Coronary artery (tissue), 2 donors: ENCODE results near the gene OTUD7B.

Source experiments
- DNase-seq: peaks from one replicate; pipeline ENCODE4 v3.0.0-alpha.2; 2017; ENCODE audit warnings: low spot score
- H3K27ac ChIP-seq, 2 donors: fragments of 200-600 bp; sonication (generic); one replicate each; pipeline ENCODE4 v1.5.1; 2016 to 2019
- H3K4me3 ChIP-seq: fragments of 200-600 bp; sonication (generic); 2 replicates; pipeline ENCODE4 v1.5.1; 2016; ENCODE audit warnings: mild to moderate bottlenecking, moderate library complexity
- TF ChIP-seq, protein P1 (sequence below): fragments of 200-600 bp; sonication (generic); IDR thresholded peaks from one replicate; pipeline ENCODE4 v1.5.1; 2019; ENCODE audit warnings: antibody characterized with exemption

OTUD7B gene

GRCh38 chr1:149916193-149916897 is 94.2 kb downstream of the OTUD7B start:
- TF ChIP-seq, protein P1, sequence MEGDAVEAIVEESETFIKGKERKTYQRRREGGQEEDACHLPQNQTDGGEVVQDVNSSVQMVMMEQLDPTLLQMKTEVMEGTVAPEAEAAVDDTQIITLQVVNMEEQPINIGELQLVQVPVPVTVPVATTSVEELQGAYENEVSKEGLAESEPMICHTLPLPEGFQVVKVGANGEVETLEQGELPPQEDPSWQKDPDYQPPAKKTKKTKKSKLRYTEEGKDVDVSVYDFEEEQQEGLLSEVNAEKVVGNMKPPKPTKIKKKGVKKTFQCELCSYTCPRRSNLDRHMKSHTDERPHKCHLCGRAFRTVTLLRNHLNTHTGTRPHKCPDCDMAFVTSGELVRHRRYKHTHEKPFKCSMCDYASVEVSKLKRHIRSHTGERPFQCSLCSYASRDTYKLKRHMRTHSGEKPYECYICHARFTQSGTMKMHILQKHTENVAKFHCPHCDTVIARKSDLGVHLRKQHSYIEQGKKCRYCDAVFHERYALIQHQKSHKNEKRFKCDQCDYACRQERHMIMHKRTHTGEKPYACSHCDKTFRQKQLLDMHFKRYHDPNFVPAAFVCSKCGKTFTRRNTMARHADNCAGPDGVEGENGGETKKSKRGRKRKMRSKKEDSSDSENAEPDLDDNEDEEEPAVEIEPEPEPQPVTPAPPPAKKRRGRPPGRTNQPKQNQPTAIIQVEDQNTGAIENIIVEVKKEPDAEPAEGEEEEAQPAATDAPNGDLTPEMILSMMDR = no peak
- no peak for DNase-seq
- Histone ChIP-seq H3K27ac (peak overlapping the region; percentile 27 to 34), H3K4me3 (peak overlapping the region; percentile 70)

DNA sequence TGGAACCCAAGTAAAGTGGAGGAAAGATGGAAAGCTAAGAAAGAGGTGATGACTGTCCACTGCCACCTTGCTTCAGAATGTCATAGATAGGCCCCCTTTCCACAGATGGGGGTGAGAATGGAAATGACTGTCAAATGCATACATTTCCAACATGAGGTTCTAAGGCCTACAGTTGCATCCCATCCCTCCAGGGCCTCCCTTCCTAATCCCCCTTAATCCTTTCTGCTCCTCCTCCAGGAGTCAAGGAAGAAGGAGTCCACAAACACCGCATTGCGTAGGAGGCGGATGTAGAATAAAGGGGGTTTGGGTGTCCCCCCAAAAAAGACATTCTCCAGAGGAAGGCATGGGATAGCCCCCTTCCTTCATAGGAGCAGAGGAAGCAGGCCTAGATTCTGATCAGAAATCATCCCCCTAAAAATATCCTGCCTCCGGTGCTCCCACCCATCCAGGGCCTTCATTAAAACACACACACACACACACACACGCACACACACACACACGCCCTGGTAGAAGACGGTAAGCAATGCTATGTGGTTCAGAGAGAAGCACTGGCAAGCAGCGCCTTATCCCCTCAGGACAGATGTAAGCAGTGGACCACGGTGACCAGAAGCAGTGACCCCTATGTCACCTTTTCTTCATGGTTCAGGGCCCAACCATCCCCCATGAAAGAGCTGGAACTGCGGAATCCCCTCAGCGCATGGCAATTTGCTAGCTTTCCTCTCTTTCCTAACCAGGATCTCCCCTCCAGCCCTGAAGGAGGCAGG is 94.9 kb downstream of the OTUD7B start:
- DNase-seq = no peak
- TF ChIP-seq, protein P1 = no peak
- peak overlapping the region; percentile 27 to 34 for H3K27ac ChIP-seq
- H3K4me3 ChIP-seq = peak overlapping the region; percentile 70

- Histone ChIP-seq H3K27ac (no peak overlapping the region), H3K4me3 (no peak overlapping the region)
- TF ChIP-seq, protein P1 = no peak
Observed at GRCh38 chr1:149914545-149914944, 96.0 kb downstream of the OTUD7B start.

DNA sequence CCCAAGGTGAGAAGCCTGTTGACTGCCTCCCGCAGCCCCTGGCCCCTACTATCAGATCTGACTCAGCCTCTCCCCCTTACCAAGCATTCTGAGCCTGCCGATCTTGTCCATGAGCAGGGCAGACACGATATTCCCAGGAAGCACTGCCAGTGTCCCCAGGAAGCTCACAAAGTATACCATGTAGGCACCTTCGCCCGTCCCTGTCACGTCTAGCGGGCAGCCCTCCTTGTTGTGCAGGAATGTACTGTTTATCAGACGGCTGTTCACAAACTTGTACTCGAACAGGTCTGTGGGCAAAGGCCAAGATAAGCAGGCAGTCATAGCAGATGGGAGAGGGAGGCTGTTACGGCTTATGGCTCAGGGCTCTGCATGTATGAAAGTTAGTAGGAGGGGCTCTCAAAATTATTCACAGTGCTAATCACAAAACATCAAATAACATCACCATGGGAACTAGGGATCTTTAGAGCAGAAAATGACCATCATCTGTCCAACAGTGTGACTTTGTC is 103.9 kb downstream of the OTUD7B start:
- DNase-seq = no peak
- Histone ChIP-seq H3K27ac (no peak overlapping the region), H3K4me3 (no peak overlapping the region)
- TF ChIP-seq, protein P1 = no peak

More at GRCh38 chr1:149914545-149914944, 96.0 kb downstream of the OTUD7B start:
- DNase-seq = no peak

- H3K27ac ChIP-seq = no peak overlapping the region
- TF ChIP-seq, protein P1 = no peak
- DNase-seq = no peak
- H3K4me3 ChIP-seq = no peak overlapping the region
Observed at GRCh38 chr1:149903836-149904491, 106.6 kb downstream of the OTUD7B start.

DNA sequence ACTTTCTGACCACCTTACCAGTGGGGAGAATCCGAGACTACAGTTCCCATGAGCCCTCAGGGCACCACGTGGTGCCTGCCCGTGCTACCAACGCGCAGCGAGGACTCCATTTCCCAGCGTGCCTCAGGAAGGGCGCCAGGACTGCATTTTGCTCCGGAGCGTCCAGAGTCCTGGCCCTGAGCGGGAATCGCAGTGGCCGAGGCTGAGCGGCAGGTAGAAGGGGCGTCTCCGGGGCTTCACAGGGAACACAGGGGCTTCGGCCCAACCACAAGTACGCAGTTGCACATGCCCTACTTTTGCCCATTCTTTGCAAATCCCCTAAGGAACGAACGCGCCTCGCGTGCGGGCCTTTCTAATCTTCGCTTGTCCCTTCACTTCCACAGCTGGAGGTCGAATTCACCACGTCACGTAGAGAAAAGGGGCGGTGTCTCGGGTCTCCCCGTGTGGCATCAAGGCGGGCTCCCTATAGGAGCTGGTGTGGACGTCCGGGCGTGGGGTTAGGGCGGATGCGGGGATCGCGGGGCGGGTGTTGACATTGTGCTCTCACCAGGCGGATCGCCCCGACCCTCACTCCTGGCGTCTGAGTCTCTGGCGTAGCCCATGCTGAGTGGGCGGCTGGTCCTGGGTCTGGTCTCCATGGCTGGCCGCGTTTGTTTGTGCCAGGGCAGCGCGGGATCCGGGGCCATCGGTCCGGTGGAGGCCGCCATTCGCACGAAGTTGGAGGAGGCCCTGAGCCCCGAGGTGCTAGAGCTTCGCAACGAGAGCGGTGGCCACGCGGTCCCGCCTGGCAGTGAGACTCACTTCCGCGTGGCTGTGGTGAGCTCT is 110.9 kb downstream of the OTUD7B start, which contains the start of gene BOLA1:
TSS of gene BOLA1 (plus strand) at position 109 of the 825 bp plus-strand sequence. CDS start at position 601, 492 bp downstream.
- peak within 1 kb of the TSS; percentile 92 to 93 for H3K27ac ChIP-seq
- peak within 1 kb of the TSS; percentile 77 for H3K4me3 ChIP-seq
- DNase-seq = peak; percentile 94
- TF ChIP-seq, protein P1 = no peak
